NCI-H146 (cell line): ENCODE measurements around the gene GFOD1.
"Not testable (repeated sequence)": the region's sequence is repeated elsewhere in the genome, so short reads cannot be mapped to it uniquely, and the experiment has no call there.

ENCODE experiments used
- DNase-seq: peaks from one replicate; lab custom pipeline; 2025; lab: John Stamatoyannopoulos, UW

GFOD1 gene

DNA sequence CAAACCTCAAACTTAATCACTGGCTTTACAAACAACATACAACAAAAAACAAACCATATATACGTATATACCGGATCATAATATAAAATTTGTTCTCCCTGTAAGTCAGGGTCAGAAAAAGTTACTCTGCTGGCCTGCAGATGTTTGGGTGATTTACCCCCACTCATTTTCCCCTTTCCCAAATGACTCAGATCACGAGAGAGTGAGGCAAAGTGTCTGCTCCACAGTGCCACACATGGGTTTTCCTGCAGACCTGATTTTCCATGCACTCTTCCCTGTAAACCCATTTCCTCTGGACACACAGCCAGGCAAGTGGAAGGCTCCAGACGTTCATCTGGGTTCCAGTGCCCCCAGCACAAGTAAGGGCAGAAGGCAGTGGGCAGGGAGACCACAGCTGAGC lies 23.5 kb downstream of the GFOD1 start:
- DNase-seq, result no peak

DNA sequence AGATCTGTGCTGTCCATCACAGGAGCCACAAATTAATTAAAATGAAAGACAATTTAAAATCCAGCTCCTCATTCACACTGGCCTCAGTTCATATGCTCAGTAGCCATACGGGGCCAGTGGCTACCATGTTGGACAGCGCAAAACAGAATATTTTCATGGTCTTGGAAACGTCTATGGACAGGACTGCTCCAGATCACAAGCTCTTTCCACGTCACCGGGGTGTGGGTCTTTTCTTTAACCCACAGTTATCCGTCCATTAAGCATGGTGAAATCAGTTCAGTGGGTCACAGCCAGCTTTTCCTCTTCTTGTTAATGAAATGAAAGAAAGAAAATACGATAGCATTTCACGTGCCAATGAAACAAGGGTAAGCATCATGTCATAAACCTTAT lies 24.1 kb downstream of the GFOD1 start:
- no peak for DNase-seq

DNA sequence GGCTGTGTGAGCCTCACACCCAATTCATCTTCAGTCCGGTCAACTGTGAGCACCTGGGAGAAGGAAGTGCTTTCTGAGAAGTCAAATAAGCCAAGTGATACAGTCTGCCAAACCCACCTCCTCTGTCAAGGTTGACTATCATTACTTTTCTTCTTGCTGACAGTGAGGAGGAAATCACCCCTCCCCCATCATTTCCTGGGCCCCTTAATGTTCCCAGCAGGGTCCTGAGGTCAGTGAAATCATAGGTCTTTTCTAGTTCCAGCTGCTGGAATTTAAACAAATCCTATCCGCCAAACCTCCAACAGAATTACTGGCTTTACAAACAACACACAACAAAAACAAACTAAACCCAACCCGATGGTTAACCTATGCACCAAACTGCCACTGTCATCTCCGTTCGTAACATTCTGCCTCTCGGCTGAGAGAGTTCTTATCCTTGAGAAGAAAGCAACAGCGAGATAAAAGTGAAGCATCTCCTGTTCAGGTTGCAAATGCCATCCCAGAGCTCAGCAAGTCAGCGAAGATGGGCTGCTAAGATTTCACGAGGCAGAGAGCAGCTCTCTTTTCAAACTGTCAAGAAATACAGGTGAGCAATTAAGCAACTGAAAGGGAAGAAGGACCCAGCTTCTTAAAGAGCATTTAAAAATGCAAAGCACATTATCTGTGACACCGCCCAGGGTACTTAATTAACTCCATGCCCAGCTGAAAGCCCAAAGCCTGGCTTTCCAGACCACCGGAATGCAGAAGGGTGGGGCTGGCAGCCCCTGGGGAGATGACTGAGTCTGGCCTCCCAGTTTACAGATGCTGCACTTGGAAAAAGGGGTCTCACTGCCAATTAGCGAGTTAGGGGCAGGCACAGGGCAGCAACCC lies 24.7 kb downstream of the GFOD1 start:
- DNase-seq, result no peak

DNA sequence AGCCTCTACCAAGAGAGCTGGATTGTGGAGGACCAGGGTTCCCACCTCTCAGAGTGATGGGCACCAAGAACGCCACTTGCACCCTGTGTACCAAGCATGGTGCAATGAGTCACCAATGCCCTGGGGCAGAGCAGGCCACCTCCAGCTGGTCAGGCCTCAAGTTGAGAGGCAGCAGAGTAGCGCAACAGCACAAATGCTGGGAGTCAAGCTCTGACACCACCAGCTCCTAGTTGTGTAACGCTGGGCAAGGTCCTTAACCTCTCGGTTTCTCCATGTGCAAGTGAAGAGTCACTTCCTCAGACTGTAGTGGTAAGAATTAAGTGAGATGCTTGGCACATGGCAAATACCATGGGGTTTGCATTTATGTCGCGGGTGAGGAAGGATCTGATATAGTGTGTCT lies 25.6 kb downstream of the GFOD1 start:
- DNase-seq, result no peak

DNA sequence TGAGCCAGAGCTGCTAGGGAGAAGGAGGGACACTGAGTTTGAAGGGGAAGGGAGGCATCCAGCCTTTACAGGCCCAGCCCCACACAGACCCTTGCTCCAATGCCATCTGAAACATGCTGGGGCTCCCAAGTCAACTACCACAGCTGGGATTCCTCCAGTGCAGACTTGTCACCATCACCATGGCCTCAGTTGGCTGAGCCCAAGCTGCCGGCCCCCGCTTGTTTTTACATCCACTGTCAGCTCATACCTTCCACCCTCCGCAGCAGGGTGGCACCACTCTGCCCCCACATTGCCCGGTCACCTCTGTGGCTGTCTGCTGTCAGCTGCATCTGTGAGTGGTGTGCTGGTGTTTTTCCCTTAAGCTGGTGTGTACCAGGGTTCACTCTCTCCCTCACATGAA lies 26.1 kb downstream of the GFOD1 start:
- no peak for DNase-seq

DNA sequence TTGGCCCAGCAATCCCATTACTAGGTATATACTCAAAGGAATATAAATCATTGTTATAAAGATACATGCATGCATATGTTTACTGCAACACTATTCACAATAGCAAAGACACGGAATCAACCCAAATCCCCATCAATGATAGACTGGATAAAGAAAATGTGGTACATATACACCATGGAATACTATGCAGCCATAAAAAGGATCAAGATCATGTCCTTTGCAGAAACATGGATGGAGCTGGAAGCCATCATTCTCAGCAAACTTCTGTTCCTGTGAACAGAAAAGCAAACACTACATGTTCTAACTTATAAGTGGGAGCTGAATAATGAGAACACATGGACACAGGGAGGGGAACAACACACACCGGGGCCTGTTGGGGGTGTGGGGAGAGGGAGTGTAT lies 27.1 kb downstream of the GFOD1 start:
- not testable (repeated sequence) for DNase-seq

DNA sequence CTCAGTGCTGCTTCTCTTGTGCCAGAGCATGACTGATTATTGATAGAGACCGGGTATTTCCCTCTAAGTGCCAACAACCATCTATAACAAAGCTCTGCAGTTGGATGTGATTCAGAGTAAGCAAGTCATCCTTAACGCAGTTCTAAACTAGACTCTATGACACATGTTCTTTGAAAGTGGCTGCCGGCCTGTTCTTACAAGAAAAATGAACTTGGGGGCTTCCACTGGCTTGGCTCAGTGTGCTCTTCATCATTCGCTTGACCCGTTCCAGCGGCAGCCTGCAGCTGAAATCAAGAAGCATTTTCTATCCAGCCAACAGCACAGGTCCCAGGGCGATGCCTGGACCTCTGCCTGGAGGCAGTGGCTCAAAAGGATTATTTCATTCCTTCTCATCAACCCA lies 29.8 kb downstream of the GFOD1 start:
- no peak for DNase-seq

DNA sequence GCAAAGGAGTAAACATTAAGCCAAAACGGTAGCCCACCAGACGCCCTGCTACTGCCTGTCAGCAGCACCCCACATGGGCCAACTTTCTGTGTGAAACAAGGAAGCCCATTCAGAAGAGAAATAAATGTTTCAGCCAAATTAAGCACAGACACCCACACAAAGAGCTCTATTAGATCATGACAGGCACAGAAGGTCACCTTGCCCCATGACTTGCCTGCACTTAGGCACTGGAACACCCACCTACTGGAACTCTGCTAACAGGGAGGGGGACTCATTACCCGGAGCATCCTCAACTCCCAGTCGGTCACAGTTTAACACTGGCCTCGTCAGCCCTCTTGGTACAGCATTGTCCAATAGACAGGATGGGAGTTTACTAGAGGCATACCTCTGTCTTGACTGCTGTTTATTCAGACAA lies 31.8 kb downstream of the GFOD1 start:
- no peak for DNase-seq

DNA sequence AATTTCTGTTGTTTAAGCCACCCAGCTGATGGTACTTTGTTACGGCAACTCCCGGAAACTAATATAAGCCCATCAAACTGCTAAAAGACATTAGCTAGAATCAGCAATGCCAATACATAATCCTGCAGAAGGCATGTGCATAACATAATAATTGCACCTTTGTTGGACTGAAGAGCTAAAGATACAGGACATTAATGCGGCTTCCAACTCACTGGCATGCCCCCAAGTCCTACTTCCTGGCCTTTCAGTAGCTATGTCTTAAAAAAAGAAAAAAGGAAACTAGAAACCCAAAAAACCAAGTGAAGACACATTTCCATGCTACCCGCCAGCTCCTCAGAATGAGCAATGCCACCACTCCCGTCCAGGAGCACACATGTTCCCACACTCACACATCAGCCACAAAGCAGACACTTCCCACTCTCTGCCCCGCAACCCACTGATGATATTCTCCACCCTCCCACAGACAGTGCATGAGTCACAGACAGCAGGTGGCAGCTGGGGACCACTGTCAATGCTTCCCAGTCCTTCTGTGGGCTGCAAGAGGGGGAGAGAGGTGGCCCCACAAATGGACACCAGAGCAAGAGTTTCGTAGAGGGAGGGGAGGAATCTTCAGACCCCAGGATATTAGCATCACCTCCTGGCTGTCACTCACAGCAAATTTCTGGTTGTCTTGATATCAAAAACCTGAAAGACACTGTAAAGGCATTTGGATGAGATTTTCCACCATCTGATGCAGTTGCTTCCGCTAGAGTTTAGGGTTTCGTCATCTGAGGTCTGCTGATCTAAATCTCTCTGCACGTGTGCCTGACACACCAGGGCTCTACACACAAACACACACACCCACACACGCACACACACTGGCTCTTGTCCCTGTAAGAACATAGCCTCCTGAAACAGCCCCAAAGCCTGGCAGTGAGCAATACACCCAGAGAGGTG lies 32.8 kb downstream of the GFOD1 start:
- no peak for DNase-seq

DNA sequence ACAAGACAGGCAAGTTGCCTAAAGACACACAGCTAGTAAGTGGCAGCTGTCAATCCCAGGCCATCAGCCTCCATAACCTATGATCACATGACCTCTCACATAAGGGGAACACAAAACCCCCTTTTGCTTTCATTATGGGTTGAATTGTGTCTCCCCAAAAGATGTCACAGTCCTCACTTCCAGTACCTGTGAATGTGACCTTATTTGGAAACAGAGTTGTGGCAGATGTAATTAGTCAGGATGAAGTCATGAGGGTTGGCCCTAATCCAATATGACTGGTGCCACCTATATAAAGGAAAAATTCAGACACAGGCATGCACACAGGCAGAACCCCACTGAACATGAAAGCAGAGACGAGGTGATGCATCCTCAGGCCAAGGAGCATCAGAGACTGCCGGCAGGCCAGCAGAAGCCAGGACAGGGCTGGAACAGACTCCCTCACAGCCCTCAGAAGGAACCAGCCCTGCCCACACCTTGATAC lies 33.6 kb downstream of the GFOD1 start:
- DNase-seq, result peak; percentile 77

DNA sequence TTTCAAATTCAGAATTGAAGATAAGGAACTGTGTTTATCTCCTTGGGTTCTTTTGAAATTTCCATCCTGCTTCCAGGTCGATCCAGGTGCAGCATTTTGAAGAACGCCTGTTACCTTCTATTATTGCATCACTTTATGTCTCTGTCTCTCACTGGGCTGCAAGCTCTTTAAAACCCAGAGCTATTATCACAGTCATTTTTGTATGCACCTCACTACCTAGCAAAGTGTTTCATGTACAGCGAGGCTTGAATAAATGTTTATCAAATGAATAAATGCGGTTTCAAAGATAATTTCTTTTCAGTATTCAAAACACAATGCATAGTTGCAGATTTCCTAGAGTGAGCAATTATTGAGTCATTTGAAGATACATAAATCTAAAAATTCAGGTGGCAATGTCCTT lies 34.2 kb downstream of the GFOD1 start:
- DNase-seq, result no peak

DNA sequence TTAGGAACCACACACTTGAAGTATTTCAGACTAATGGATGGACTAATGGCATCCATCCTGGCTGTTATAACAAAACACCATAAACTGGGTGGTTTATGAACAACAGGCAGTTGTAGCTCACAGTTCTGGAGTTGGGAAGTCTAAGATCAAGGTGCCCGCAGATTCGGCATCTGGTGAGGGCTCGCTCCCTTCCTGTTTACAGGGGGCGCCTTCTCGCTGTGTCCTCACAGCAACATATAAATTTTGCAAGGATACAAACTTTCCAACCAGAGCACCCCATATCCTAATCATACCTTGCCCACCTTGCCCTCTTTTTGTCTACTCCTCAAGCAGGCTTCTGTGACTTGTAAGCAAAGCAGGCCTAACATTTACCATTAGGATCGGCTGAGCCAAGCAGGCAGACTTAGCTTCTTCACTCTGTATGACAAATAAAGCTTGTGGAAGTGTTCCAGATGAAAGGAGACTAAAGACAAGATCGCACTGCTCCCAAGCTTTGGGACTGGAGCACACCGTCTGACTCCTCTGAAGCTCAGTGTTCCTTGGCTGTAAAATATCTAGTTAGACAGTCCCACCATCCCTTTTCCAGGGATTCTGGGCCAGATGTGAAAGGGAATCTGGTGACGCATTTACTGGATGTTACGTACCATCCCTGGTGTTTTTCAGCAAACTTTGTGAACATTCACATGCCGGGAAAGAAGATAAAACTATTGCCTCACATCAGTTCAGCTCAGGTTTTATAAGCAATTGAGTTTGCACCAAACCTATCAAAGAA lies 34.9 kb downstream of the GFOD1 start:
- no peak for DNase-seq

DNA sequence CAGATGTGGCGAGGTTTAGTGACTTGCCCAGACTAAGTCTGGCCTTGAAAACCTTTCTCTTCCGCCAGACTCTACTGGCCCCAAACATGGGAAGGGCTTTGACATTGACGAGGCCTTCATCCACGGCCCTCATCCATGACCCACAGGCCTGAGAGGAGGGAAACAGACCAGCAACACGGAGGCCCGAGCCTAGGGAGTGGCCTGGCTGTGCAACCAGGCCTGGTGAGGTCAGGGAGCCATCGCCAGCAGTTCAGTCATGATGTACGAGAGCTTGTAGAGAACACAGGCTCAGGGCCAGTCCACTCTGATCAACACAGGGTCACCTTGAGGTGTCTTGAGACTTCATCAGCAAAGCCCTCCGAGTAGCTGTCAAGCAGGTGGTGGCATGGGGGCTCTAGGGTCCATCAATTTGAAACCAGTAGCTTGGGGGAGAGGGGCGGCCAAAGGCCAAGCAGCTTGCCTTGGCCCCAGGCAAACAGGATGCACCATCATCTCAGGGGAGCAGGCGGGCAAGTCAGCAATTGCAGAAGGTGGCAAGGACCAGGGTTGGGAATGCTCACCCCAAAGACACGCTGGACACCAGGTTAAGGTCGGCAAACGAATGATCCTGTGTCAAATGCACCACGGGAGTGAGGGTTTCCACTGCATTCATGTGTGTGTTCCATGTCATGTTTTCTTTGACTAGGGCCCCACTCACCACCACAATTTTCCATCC lies 36.1 kb downstream of the GFOD1 start:
- no peak for DNase-seq

DNA sequence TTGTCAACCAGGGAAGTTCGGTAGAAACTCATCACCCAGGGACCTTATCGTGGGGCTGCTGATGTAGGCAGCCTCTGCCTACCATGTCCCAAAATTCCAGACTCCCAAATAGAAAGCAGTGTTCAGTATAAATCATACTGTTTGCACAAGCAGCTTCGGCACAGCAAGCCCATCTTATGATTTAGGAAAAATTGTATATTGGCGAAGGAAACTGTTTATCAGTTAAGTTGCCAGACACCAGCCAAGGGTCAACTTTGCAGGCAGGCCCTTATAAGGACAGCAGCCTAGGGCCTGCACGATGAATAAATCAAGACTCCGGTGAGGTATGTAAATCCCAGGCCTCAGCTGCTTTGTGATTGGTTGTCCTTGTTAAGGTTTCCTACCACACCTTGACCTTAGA lies 36.8 kb downstream of the GFOD1 start:
- DNase-seq, result no peak

DNA sequence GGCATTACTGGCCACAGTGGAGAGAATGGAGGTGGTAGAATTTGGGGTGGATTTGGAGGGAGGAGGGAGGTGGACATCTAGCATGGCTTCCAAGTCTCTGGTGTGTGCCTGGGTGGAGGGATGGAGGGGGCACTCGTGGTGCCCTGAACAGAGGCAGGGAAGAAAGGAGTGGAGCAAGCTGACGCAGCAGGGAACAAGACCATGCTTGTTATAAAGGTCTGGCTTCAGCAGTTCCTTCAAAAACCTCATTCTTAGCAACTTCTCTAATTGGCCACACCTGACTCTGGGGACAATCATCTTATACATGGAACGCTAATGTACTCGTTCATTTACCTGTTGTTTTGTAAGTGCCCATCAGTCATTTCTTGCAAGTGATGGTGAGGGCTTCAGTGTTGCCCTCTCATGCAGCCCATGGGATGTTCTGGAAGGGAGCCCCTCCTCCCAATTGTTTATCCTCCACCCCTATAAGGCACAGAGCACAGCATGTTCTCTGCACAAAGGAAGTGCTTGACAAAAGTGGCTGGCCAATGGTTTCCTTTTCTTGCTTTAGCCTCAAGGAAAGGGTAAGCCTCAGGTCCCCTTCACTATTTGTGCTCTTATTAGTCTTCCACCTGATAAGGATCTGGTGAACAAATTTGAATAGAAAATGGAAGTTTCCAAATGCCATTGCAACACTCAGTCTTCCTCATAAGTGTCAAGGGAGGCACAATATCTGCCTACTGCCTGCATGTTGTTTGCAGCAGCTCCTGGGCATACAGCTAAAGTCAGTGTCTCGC lies 39.3 kb downstream of the GFOD1 start:
- DNase-seq, result no peak

DNA sequence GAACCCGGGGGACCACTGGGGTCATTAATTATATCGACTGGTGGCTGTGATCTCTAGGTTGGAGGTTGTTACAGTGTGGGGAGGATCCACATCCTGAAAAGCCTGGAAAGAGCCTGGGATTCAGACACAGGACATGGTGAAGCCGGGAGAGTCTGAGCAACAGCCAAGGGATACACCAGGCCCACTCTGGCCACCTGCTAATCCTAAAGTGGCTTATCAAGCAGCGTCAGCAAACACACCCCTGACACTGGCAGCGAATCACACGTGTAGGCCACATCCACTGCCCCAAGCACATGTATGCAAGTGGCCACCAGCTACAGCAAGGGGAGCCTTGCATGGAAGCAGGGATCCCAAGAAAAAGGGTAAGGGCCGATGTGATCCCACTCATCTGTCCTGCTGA lies 41.0 kb downstream of the GFOD1 start:
- no peak for DNase-seq

DNA sequence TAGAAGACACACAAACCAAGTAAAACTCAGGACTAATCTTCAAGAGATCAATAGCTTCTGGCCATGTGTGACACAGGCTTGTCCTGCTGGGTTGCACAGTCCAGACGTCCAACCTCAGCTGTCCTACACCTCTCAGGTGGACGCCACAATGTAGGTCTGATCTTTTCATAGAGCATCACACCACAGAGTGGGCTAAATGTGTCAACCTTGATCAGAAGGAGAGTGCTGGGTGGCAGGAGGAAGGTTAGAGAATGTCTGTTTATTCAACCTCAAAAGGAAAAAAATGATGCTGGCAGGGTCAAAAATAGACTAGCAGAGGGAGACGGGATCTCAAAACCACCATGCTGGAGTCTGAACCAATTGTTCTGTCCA lies 41.7 kb downstream of the GFOD1 start:
- no peak for DNase-seq

DNA sequence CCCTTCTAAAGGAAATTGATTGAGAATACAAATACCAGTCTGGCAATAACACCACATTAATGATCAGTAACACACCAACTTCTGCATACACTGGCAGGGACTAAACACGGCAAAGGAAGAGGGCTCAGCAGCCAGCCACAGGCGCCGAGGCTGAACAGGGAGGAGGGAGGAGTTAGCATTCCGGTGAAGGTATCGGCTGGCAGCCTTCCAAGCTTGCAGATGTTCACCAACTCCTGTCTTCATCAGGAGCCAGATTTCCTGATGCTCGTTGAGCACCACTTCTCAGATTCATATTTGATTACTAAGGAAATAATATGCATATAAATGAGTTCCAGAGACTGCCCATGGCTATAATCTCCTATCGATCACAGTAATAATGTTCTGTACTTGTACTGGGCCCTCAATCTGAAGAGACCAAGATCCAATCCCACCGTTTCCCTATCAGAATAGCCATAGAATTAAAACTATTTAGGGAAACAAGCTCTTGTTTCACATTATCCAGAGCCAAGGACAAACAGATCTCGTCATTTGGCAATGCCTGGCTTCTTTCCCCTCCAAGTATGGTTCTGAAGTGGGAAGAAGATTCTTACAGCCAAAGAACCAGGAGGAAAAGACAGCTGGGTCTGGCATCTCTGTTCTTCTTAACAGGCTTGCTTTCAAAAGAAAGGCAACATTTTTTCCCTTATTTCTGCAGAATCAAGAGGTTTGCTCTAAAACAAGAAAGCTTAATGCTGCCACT lies 42.2 kb downstream of the GFOD1 start:
- peak; percentile 83 for DNase-seq

DNA sequence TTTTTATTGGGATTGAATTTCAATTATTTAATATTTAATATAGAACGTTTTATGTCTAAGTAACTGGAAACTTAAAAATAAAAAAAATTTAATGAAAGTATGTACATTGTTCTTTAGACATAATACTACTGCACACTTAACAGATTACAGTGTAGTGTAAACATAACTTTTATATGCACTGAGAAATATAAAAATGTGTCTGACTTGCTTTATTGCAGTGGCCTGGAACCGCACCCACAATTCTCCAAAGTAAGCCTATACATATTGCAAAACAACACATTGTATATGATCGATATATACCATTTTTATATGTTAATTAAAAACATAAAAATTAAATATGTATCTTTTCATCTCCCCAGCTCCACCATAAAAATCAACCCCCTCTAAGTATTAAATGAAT lies 42.8 kb downstream of the GFOD1 start:
- no peak for DNase-seq

DNA sequence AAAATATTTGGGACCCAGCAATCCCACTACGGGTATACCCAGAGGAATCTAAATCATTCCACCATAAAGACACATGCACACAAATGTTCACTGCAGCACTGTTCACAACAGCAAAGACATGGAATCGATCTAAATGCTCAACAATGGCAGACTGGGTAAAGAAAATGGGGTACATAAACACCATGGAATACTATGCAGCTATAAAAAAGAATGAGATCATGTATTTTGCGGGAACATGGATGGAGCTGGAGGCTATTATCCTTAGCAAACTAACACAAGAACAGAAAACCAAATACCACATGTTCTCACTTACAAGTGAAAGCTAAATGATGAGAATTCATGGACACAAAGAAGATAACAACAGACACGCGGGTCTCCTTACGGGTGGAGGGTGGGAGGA lies 43.4 kb downstream of the GFOD1 start:
- not testable (repeated sequence) for DNase-seq
